ENCODE data around the gene PLA2G2F. TPM values are rescaled to one million over a fixed set of nuclear protein-coding genes. Genes with fewer than 3 reads are reported as not detected.

PLA2G2F gene
- total and polyA plus RNA-seq, 2 of the 13 experiments (the other 11 are each of a cell fraction or from before 2014, with no cell fraction given), result not detected

DNA sequence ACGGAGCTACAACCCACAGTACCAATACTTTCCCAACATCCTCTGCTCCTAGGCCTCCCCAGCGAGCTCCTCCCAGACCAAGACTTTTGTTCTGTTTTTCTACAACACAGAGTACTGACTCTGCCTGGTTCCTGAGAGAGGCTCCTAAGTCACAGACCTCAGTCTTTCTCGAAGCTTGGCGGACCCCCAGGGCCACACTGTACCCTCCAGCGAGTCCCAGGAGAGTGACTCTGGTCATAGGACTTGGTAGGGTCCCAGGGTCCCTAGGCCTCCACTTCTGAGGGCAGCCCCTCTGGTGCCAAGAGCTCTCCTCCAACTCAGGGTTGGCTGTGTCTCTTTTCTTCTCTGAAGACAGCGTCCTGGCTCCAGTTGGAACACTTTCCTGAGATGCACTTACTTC is 48.5 kb upstream of the PLA2G2F start (continued):
- TF ChIP-seq, protein P1, sequence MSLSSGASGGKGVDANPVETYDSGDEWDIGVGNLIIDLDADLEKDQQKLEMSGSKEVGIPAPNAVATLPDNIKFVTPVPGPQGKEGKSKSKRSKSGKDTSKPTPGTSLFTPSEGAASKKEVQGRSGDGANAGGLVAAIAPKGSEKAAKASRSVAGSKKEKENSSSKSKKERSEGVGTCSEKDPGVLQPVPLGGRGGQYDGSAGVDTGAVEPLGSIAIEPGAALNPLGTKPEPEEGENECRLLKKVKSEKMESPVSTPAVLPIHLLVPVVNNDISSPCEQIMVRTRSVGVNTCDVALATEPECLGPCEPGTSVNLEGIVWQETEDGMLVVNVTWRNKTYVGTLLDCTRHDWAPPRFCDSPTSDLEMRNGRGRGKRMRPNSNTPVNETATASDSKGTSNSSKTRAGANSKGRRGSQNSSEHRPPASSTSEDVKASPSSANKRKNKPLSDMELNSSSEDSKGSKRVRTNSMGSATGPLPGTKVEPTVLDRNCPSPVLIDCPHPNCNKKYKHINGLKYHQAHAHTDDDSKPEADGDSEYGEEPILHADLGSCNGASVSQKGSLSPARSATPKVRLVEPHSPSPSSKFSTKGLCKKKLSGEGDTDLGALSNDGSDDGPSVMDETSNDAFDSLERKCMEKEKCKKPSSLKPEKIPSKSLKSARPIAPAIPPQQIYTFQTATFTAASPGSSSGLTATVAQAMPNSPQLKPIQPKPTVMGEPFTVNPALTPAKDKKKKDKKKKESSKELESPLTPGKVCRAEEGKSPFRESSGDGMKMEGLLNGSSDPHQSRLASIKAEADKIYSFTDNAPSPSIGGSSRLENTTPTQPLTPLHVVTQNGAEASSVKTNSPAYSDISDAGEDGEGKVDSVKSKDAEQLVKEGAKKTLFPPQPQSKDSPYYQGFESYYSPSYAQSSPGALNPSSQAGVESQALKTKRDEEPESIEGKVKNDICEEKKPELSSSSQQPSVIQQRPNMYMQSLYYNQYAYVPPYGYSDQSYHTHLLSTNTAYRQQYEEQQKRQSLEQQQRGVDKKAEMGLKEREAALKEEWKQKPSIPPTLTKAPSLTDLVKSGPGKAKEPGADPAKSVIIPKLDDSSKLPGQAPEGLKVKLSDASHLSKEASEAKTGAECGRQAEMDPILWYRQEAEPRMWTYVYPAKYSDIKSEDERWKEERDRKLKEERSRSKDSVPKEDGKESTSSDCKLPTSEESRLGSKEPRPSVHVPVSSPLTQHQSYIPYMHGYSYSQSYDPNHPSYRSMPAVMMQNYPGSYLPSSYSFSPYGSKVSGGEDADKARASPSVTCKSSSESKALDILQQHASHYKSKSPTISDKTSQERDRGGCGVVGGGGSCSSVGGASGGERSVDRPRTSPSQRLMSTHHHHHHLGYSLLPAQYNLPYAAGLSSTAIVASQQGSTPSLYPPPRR (CRISPR knock-in tag; IDR thresholded peaks at IDR 0.05; ENCODE audit: borderline replicate concordance), result no peak
- TF ChIP-seq ZNF776 (CRISPR knock-in tag; IDR thresholded peaks at IDR 0.05), result no peak
- TF ChIP-seq ZNF672 (CRISPR knock-in tag; IDR thresholded peaks at IDR 0.05), result no peak
- no peak for TF ChIP-seq ZNF383 (CRISPR knock-in tag; IDR thresholded peaks at IDR 0.05; ENCODE audit: borderline replicate concordance)

DNA sequence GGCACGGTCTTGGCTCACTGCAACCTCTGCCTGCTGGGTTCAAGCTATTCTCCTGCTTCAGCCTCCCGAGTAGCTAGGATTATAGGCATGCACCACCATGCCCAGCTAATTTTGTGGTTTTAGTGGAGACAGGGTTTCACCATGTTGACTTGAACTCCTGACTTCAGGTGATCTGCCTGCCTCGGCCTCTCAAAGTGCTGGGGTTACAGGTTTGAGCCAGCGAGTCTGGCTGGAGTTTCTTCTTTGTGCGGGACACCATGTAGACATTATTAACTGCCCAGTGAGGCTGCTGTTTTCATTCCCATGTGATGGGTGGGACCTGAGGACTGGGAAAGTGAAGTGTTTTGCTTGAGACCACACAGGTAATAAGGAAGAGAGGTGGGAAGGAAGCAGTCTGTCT is 45.8 kb upstream of the PLA2G2F start:
- POLR2A ChIA-PET, result no interaction called here
- 17% methylated on average over 5 of the region's 5 CpGs for WGBS (ENCODE audit: low lambda C conversion rate)
- no peak for TF ChIP-seq TSC22D2 (CRISPR knock-in tag; IDR thresholded peaks at IDR 0.05; ENCODE audit: borderline replicate concordance)
- no peak for TF ChIP-seq KLF15 (CRISPR knock-in tag; IDR thresholded peaks at IDR 0.05; ENCODE audit: borderline replicate concordance)
- no peak for TF ChIP-seq ZNF644 (CRISPR knock-in tag; IDR thresholded peaks at IDR 0.05; ENCODE audit: low read depth)
- TF ChIP-seq PRMT3 (CRISPR knock-in tag; IDR thresholded peaks at IDR 0.05; ENCODE audit: borderline replicate concordance, low read depth), result no peak
- TF ChIP-seq ZSCAN20 (CRISPR knock-in tag; IDR thresholded peaks at IDR 0.05; ENCODE audit: borderline replicate concordance), result no peak
- TF ChIP-seq FOXP1 (IDR thresholded peaks at IDR 0.05), result no peak
- no peak for TF ChIP-seq FOXP1 (CRISPR knock-in tag; IDR thresholded peaks at IDR 0.05)
- no peak for TF ChIP-seq ZNF335 (CRISPR knock-in tag; IDR thresholded peaks at IDR 0.05)
- TF ChIP-seq, protein P1 (CRISPR knock-in tag; IDR thresholded peaks at IDR 0.05; ENCODE audit: borderline replicate concordance), result no peak
- no peak for TF ChIP-seq ZNF501 (CRISPR knock-in tag; IDR thresholded peaks at IDR 0.05)

More for the DNA sequence above, 45.8 kb upstream of the PLA2G2F start:
- intact Hi-C loops (cut with micrococcal nuclease; ENCODE audit: unreplicated experiment), result no loop called here
- ATAC-seq (no peak), FAIRE-seq (no peak), DNase-seq (ENCODE audit: low spot score) (no peak)
- in situ Hi-C loops (cut with HindIII; ENCODE audit: extremely low pct_ligation_motif_present, low pct_unique_long_range_greater_than_20kb), result no loop called here
- H3K9ac ChIP-seq (ENCODE audit: insufficient read depth, low read depth, low read length), result no peak overlapping the region
- H3K27me3 ChIP-seq (ENCODE audit: control insufficient read depth in 1 of 2, insufficient read depth in 2 of 2, low read length in 2 of 2), result peaks cover 0 to 19% of the 10 kb centered on the region in 2 experiments; a peak in 2 of 5 replicates
- no peak overlapping the region for H3K4me3 ChIP-seq (replicated peaks in 1 of 3; ENCODE audit: insufficient read depth in 1 of 3, low read depth in 2 of 3, low read length in 3 of 3)
- H4K20me1 ChIP-seq (ENCODE audit: insufficient read depth, low read length), result no peaks in the 10 kb centered on the region
- CTCF ChIA-PET (ENCODE audit: low intra/inter-chr PET ratio, low total read pairs), result no interaction called here
- no TSS peak for BruUV-seq (replicated peaks)
- peaks cover 18% of the 10 kb centered on the region for H3K9me3 ChIP-seq (ENCODE audit: low read length)
- H3K4me1 ChIP-seq (ENCODE audit: insufficient read depth, low read length), result no peaks in the 10 kb centered on the region
- H3K36me3 ChIP-seq (replicated peaks in 1 of 2; ENCODE audit: control insufficient read depth in 1 of 2, insufficient read depth in 2 of 2, low read length in 2 of 2), result no peaks in the 10 kb centered on the region
- H3K27ac ChIP-seq (ENCODE audit: extremely low read length, insufficient read depth, low read length), result no peak overlapping the region
- H3K79me2 ChIP-seq (ENCODE audit: insufficient read depth, low read length), result no peaks in the 10 kb centered on the region
- no peak overlapping the region for H2AFZ ChIP-seq (ENCODE audit: low read length)
- no peak overlapping the region for H3K4me2 ChIP-seq (ENCODE audit: low read depth, low read length)
